ENCODE data around the gene DGKE.

DGKE gene

DNA sequence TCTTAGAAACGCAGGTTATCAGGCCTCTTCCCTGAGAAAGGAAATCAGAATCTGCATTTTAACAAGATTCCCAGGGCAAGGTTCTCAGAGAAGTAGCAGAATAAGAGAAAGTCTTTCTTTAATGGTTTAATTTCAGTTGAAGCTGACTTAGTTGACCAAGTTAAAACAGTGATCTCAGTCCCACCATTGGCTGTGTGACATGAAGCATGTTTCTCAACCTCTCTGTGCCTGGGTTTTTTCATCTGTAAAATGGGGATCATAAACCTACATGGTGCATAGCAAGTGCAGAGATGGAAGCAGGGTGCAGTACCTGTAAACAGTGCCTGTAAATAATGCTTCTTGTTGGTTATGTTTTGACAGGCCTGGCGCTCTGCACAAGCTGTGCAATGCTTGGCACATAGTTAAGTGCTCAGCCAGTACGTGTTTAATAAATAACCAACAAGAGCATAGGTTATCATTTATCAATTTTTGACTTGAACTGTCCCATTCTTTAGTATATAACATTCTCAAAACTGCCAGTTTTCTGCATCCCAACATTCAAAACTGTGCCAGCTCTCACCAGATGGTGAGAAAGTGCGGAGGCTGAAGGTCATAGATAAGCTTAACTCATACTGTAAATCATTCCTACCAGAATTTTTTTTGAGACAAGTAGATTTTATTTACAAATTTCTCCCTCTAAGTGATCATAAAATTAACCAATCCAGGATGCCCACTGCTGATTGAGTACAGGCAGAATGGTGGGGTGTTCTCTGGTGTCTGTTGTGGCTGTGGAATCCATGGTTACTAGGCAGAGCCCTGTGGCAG lies 7.1 kb upstream of the DGKE start:
- H3F3A ChIP-seq (ENCODE audit: insufficient read depth) = no peaks in the 10 kb centered on the region
- no peaks in the 10 kb centered on the region for H3K9me2 ChIP-seq (replicated peaks; ENCODE audit: insufficient read depth, low read length)
- H3K4me3 ChIP-seq (ENCODE audit: insufficient read depth, low read length, poor library complexity, severe bottlenecking) = no peak overlapping the region
- no peak overlapping the region for H3K4me2 ChIP-seq (ENCODE audit: low read depth, low read length, poor library complexity, severe bottlenecking)
- no peaks in the 10 kb centered on the region for H3K27me3 ChIP-seq (ENCODE audit: low read length)
- H4K20me1 ChIP-seq (ENCODE audit: low read depth, low read length) = no peaks in the 10 kb centered on the region
- H3K9me3 ChIP-seq (ENCODE audit: insufficient read depth, low read length) = no peaks in the 10 kb centered on the region
- no peak overlapping the region for H3K27ac ChIP-seq (ENCODE audit: low read depth, low read length)
- no peak overlapping the region for H2AFZ ChIP-seq (ENCODE audit: low read depth, low read length, severe bottlenecking)
- H3K79me2 ChIP-seq (ENCODE audit: insufficient read depth, low read length) = no peaks in the 10 kb centered on the region
- TF ChIP-seq, protein P1, sequence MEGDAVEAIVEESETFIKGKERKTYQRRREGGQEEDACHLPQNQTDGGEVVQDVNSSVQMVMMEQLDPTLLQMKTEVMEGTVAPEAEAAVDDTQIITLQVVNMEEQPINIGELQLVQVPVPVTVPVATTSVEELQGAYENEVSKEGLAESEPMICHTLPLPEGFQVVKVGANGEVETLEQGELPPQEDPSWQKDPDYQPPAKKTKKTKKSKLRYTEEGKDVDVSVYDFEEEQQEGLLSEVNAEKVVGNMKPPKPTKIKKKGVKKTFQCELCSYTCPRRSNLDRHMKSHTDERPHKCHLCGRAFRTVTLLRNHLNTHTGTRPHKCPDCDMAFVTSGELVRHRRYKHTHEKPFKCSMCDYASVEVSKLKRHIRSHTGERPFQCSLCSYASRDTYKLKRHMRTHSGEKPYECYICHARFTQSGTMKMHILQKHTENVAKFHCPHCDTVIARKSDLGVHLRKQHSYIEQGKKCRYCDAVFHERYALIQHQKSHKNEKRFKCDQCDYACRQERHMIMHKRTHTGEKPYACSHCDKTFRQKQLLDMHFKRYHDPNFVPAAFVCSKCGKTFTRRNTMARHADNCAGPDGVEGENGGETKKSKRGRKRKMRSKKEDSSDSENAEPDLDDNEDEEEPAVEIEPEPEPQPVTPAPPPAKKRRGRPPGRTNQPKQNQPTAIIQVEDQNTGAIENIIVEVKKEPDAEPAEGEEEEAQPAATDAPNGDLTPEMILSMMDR (IDR thresholded peaks at IDR 0.05; ENCODE audit: insufficient read depth, low read length, poor library complexity, severe bottlenecking) = no peak
- TF ChIP-seq EZH2phosphoT487 (conservative IDR thresholded peaks at IDR 0.05; ENCODE audit: low read length) = no peak
- no peak overlapping the region for H3K9ac ChIP-seq (ENCODE audit: low read length)
- H3K36me3 ChIP-seq (ENCODE audit: low read length) = no peaks in the 10 kb centered on the region

- Histone ChIP-seq H3K36me3 (ENCODE audit: low read length) (peaks cover 5% of the 10 kb centered on the region; the same call in 1 of the 2 replicates), H3K9ac (ENCODE audit: low read length) (no peak overlapping the region), H3F3A (ENCODE audit: insufficient read depth) (0 out of 2 replicates have a peak, but pooled peaks cover 3% of the 10 kb centered on the region), H2AFZ (ENCODE audit: low read depth, low read length, severe bottlenecking) (no peak overlapping the region), H3K27me3 (ENCODE audit: low read length) (no peaks in the 10 kb centered on the region), H3K79me2 (ENCODE audit: insufficient read depth, low read length) (no peaks in the 10 kb centered on the region), H3K9me3 (ENCODE audit: insufficient read depth, low read length) (no peaks in the 10 kb centered on the region), H3K4me2 (ENCODE audit: low read depth, low read length, poor library complexity, severe bottlenecking) (no peak overlapping the region), H3K27ac (ENCODE audit: low read depth, low read length) (no peak overlapping the region), H4K20me1 (ENCODE audit: low read depth, low read length) (0 out of 2 replicates have a peak, but pooled peaks cover 1% of the 10 kb centered on the region), H3K9me2 (replicated peaks; ENCODE audit: insufficient read depth, low read length) (no peaks in the 10 kb centered on the region), H3K4me3 (ENCODE audit: insufficient read depth, low read length, poor library complexity, severe bottlenecking) (no peak overlapping the region)
- TF ChIP-seq EZH2phosphoT487 (conservative IDR thresholded peaks at IDR 0.05; ENCODE audit: low read length) = no peak
- TF ChIP-seq, protein P1 (IDR thresholded peaks at IDR 0.05; ENCODE audit: insufficient read depth, low read length, poor library complexity, severe bottlenecking) = no peak
Observed at GRCh38 chr17:56830726-56831368, 3.1 kb upstream of the DGKE start.

GRCh38 chr17:56831369-56832095 lies 2.4 kb upstream of the DGKE start:
- no peak for TF ChIP-seq EZH2phosphoT487 (conservative IDR thresholded peaks at IDR 0.05; ENCODE audit: low read length)
- TF ChIP-seq, protein P1 (IDR thresholded peaks at IDR 0.05; ENCODE audit: insufficient read depth, low read length, poor library complexity, severe bottlenecking) = no peak
- 0 out of 2 replicates have a peak, but pooled peaks cover 7% of the 10 kb centered on the region for H3F3A ChIP-seq (ENCODE audit: insufficient read depth)
- no peak overlapping the region for H2AFZ ChIP-seq (ENCODE audit: low read depth, low read length, severe bottlenecking)
- no peaks in the 10 kb centered on the region for H3K9me3 ChIP-seq (ENCODE audit: insufficient read depth, low read length)
- H3K36me3 ChIP-seq (ENCODE audit: low read length) = peaks cover 6% of the 10 kb centered on the region; the same call in 1 of the 2 replicates
- H3K27me3 ChIP-seq (ENCODE audit: low read length) = no peaks in the 10 kb centered on the region
- no peaks in the 10 kb centered on the region for H3K9me2 ChIP-seq (replicated peaks; ENCODE audit: insufficient read depth, low read length)
- H4K20me1 ChIP-seq (ENCODE audit: low read depth, low read length) = 0 out of 2 replicates have a peak, but pooled peaks cover 2% of the 10 kb centered on the region
- H3K9ac ChIP-seq (ENCODE audit: low read length) = no peak overlapping the region
- H3K4me2 ChIP-seq (ENCODE audit: low read depth, low read length, poor library complexity, severe bottlenecking) = no peak overlapping the region
- H3K79me2 ChIP-seq (ENCODE audit: insufficient read depth, low read length) = no peaks in the 10 kb centered on the region
- H3K27ac ChIP-seq (ENCODE audit: low read depth, low read length) = no peak overlapping the region
- no peak overlapping the region for H3K4me3 ChIP-seq (ENCODE audit: insufficient read depth, low read length, poor library complexity, severe bottlenecking)
